ENCODE data around the gene CCDC13.

DNA sequence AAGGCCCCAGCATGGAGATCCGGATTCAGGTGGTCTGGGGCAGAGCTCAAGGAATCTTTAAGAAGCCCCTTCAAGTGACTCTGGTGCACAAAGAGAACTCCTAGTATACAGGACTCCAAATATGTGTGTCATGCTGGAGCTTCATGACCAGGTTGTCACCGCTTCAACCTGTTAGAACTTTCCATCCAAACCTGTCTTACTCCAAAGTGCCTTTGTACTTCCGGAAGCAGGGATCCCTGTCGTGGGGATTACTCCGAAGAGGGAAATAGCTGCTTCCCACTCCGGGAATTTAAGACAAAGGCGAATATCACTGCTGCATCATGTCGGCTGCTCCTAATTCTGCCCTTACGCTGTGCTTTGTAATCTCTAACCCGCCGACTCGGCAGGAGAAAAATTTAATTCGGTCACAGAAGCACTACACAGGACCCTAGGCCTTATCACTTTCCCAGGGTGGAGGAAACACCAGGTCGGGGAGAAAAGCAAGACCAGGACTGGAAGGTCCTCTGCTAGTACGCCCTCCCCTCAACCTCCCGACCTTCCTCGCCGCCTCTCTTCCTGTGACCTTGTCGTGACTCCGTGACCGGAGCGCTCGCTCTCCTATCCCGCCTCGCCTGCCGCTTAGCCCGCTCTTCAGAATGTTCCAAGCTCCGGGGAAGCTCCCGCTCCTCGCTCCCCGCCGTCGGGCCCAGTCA is 30.5 kb upstream of the CCDC13 start:
- TF ChIP-seq, protein P1, sequence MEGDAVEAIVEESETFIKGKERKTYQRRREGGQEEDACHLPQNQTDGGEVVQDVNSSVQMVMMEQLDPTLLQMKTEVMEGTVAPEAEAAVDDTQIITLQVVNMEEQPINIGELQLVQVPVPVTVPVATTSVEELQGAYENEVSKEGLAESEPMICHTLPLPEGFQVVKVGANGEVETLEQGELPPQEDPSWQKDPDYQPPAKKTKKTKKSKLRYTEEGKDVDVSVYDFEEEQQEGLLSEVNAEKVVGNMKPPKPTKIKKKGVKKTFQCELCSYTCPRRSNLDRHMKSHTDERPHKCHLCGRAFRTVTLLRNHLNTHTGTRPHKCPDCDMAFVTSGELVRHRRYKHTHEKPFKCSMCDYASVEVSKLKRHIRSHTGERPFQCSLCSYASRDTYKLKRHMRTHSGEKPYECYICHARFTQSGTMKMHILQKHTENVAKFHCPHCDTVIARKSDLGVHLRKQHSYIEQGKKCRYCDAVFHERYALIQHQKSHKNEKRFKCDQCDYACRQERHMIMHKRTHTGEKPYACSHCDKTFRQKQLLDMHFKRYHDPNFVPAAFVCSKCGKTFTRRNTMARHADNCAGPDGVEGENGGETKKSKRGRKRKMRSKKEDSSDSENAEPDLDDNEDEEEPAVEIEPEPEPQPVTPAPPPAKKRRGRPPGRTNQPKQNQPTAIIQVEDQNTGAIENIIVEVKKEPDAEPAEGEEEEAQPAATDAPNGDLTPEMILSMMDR (IDR thresholded peaks at IDR 0.05): no peak
- TF ChIP-seq POLR2A (IDR thresholded peaks at IDR 0.05): no peak
